Neuron (in vitro differentiated cells): ENCODE measurements around the gene DPP3.
A peak's percentile ranks its signal among the peaks of the same experiment; 100 is the strongest.
"Not testable (repeated sequence)": the region's sequence is repeated elsewhere in the genome, so short reads cannot be mapped to it uniquely, and the experiment has no call there.

ENCODE experiments used
- H2AFZ ChIP-seq: one replicate; pipeline ENCODE4 v1.6.1; 2013; ENCODE audit warnings: low read depth, mild to moderate bottlenecking, inconsistent platforms, low read length, moderate library complexity
- H3K27me3 ChIP-seq: one replicate; pipeline ENCODE4 v1.6.1; 2013; ENCODE audit warnings: low read length; ENCODE audit not compliant: insufficient read depth
- H3K36me3 ChIP-seq: one replicate; pipeline ENCODE4 v1.6.1; 2013; ENCODE audit warnings: low read length; ENCODE audit not compliant: insufficient read depth
- H3K4me1 ChIP-seq: one replicate; pipeline ENCODE4 v1.6.1; 2013; ENCODE audit warnings: low read length; ENCODE audit not compliant: insufficient read depth
- H3K4me3 ChIP-seq: 2 replicates; pipeline ENCODE4 v1.5.1; 2013; ENCODE audit warnings: mild to moderate bottlenecking, low read length, moderate library complexity
- H3K9me3 ChIP-seq: one replicate; pipeline ENCODE4 v1.6.1; 2013; ENCODE audit warnings: low read length

DPP3 gene

GRCh38 chr11:66539170-66539869, 59.1 kb downstream of the DPP3 start:
- Histone ChIP-seq H3K4me1 (peaks cover 9% of the 10 kb centered on the region), H3K4me3 (no peak overlapping the region), H3K36me3 (peaks cover 20% of the 10 kb centered on the region), H3K9me3 (no peaks in the 10 kb centered on the region), H2AFZ (no peak overlapping the region), H3K27me3 (no peaks in the 10 kb centered on the region)

- no peak overlapping the region for H2AFZ ChIP-seq
- H3K27me3 ChIP-seq = no peaks in the 10 kb centered on the region
- H3K9me3 ChIP-seq = no peaks in the 10 kb centered on the region
- H3K36me3 ChIP-seq = peaks cover 20% of the 10 kb centered on the region
- no peak overlapping the region for H3K4me3 ChIP-seq
- peaks cover 14% of the 10 kb centered on the region for H3K4me1 ChIP-seq
Measured at GRCh38 chr11:66539870-66540213, 59.6 kb downstream of the DPP3 start.

- not testable (repeated sequence) for H3K4me3 ChIP-seq, H2AFZ ChIP-seq, H3K9me3 ChIP-seq, H3K27me3 ChIP-seq
- H3K36me3 ChIP-seq = peaks cover 17% of the 10 kb centered on the region
- peaks cover 19% of the 10 kb centered on the region for H3K4me1 ChIP-seq
Measured at GRCh38 chr11:66540598-66540997, 60.4 kb downstream of the DPP3 start.

- Histone ChIP-seq H2AFZ (no peak overlapping the region), H3K4me1 (peaks cover 20% of the 10 kb centered on the region), H3K9me3 (no peaks in the 10 kb centered on the region), H3K36me3 (peaks cover 13% of the 10 kb centered on the region), H3K4me3 (no peak overlapping the region), H3K27me3 (no peaks in the 10 kb centered on the region)
Measured at GRCh38 chr11:66541892-66542291, 61.7 kb downstream of the DPP3 start.

- H3K4me1 ChIP-seq = peaks cover 25% of the 10 kb centered on the region
- no peak overlapping the region for H3K4me3 ChIP-seq
- peaks cover 13% of the 10 kb centered on the region for H3K36me3 ChIP-seq
- H2AFZ ChIP-seq = no peak overlapping the region
- no peaks in the 10 kb centered on the region for H3K27me3 ChIP-seq
- no peaks in the 10 kb centered on the region for H3K9me3 ChIP-seq
Measured at GRCh38 chr11:66542362-66542761, 62.1 kb downstream of the DPP3 start.

GRCh38 chr11:66543263-66544107, 63.3 kb downstream of the DPP3 start:
- H3K4me3 ChIP-seq = no peak overlapping the region
- peaks cover 13% of the 10 kb centered on the region for H3K36me3 ChIP-seq
- H3K27me3 ChIP-seq = no peaks in the 10 kb centered on the region
- H3K9me3 ChIP-seq = no peaks in the 10 kb centered on the region
- H3K4me1 ChIP-seq = peaks cover 30% of the 10 kb centered on the region
- H2AFZ ChIP-seq = no peak overlapping the region

GRCh38 chr11:66544952-66545351, 64.7 kb downstream of the DPP3 start:
- not testable (repeated sequence) for H3K9me3 ChIP-seq, H3K27me3 ChIP-seq, H2AFZ ChIP-seq
- Histone ChIP-seq H3K36me3 (peaks cover 10% of the 10 kb centered on the region), H3K4me1 (peaks cover 30% of the 10 kb centered on the region), H3K4me3 (peak overlapping the region; percentile 80)

GRCh38 chr11:66545701-66546367, 65.6 kb downstream of the DPP3 start, which contains the start of gene ZDHHC24:
Gene ZDHHC24 (minus strand): TSS chr11:66546048. CDS start chr11:66546003, 45 bp downstream.
- no peaks in the 10 kb centered on the region for H3K27me3 ChIP-seq
- peaks cover 30% of the 10 kb centered on the region for H3K4me1 ChIP-seq
- peak within 1 kb of the TSS; percentile 80 for H3K4me3 ChIP-seq
- peak within 1 kb of the TSS; percentile 94 for H2AFZ ChIP-seq
- H3K9me3 ChIP-seq = no peaks in the 10 kb centered on the region
- peaks cover 10% of the 10 kb centered on the region for H3K36me3 ChIP-seq

GRCh38 chr11:66546368-66546965, 66.2 kb downstream of the DPP3 start, which contains the start of gene ACTN3:
Gene ACTN3 (plus strand): TSS chr11:66546903. CDS start chr11:66546938, 35 bp downstream.
- peaks cover 30% of the 10 kb centered on the region for H3K4me1 ChIP-seq
- peak within 1 kb of the TSS; percentile 94 for H2AFZ ChIP-seq
- H3K9me3 ChIP-seq = no peaks in the 10 kb centered on the region
- peaks cover 8% of the 10 kb centered on the region for H3K36me3 ChIP-seq
- H3K27me3 ChIP-seq = no peaks in the 10 kb centered on the region
- H3K4me3 ChIP-seq = peak within 1 kb of the TSS; percentile 80

- H2AFZ ChIP-seq = no peak overlapping the region
Measured at GRCh38 chr11:66546966-66547661, 66.9 kb downstream of the DPP3 start.

GRCh38 chr11:66547662-66548009, 67.4 kb downstream of the DPP3 start:
- Histone ChIP-seq H3K27me3 (no peaks in the 10 kb centered on the region), H3K36me3 (no peaks in the 10 kb centered on the region), H2AFZ (no peak overlapping the region), H3K4me3 (no peak overlapping the region), H3K9me3 (no peaks in the 10 kb centered on the region), H3K4me1 (peaks cover 30% of the 10 kb centered on the region)

More at GRCh38 chr11:66546966-66547661, 66.9 kb downstream of the DPP3 start:
- H3K27me3 ChIP-seq = no peaks in the 10 kb centered on the region
- H3K4me1 ChIP-seq = peaks cover 30% of the 10 kb centered on the region
- no peak overlapping the region for H3K4me3 ChIP-seq
- H3K36me3 ChIP-seq = peaks cover 2% of the 10 kb centered on the region
- H3K9me3 ChIP-seq = no peaks in the 10 kb centered on the region

- Histone ChIP-seq H2AFZ (no peak overlapping the region), H3K4me3 (no peak overlapping the region)
Measured at GRCh38 chr11:66548041-66548440, 67.8 kb downstream of the DPP3 start.

More at GRCh38 chr11:66548041-66548440, 67.8 kb downstream of the DPP3 start:
- H3K36me3 ChIP-seq = no peaks in the 10 kb centered on the region
- no peaks in the 10 kb centered on the region for H3K9me3 ChIP-seq
- H3K4me1 ChIP-seq = peaks cover 30% of the 10 kb centered on the region
- H3K27me3 ChIP-seq = no peaks in the 10 kb centered on the region
